ENCODE measurements around the gene LRRC56. TPM values are rescaled to one million over a fixed set of nuclear protein-coding genes. Genes with fewer than 3 reads are reported as not detected.

Gene LRRC56
- total and polyA plus RNA-seq, 2 of the 13 experiments (the other 11 are each of a cell fraction or from before 2014, with no cell fraction given), result 0.11 to 0.29 TPM

- TF ChIP-seq GABPB1 (CRISPR knock-in tag; IDR thresholded peaks at IDR 0.05) (no peak), ARNT2 (CRISPR knock-in tag; IDR thresholded peaks at IDR 0.05; ENCODE audit: low read depth) (no peak), PCBP1 (IDR thresholded peaks at IDR 0.05; ENCODE audit: borderline replicate concordance, low read depth, low read length) (no peak), RXRA (CRISPR knock-in tag; IDR thresholded peaks at IDR 0.05) (no peak), ZSCAN20 (CRISPR knock-in tag; IDR thresholded peaks at IDR 0.05; ENCODE audit: borderline replicate concordance) (no peak), ZNF530 (CRISPR knock-in tag; IDR thresholded peaks at IDR 0.05; ENCODE audit: low read depth) (no peak), PAXIP1 (CRISPR knock-in tag; conservative IDR thresholded peaks at IDR 0.05) (no peak), PRDM10 (CRISPR knock-in tag; IDR thresholded peaks at IDR 0.05; ENCODE audit: low read depth) (peak; percentile 51; the same call in 1 of the 2 replicates), ZNF83 (CRISPR knock-in tag; IDR thresholded peaks at IDR 0.05; ENCODE audit: borderline replicate concordance) (no peak), ZNF337 (CRISPR knock-in tag; IDR thresholded peaks at IDR 0.05; ENCODE audit: borderline replicate concordance, low read depth) (no peak), RFX5 (IDR thresholded peaks at IDR 0.05; ENCODE audit: low read depth, low read length) (no peak), BCLAF1 (IDR thresholded peaks at IDR 0.05) (no peak), ZNF275 (CRISPR knock-in tag; IDR thresholded peaks at IDR 0.05; ENCODE audit: borderline replicate concordance) (no peak), ZNF234 (CRISPR knock-in tag; conservative IDR thresholded peaks at IDR 0.05) (no peak), KLF12 (CRISPR knock-in tag; IDR thresholded peaks at IDR 0.05; ENCODE audit: borderline replicate concordance) (no peak), ZNF34 (CRISPR knock-in tag; IDR thresholded peaks at IDR 0.05; ENCODE audit: borderline replicate concordance) (no peak), ZFP62 (CRISPR knock-in tag; IDR thresholded peaks at IDR 0.05) (no peak), ZFY (CRISPR knock-in tag; IDR thresholded peaks at IDR 0.05) (no peak)
Observed at GRCh38 chr11:567629-568292, 30.4 kb downstream of the LRRC56 start (continued).
